Body of pancreas (tissue), 4 donors: ENCODE measurements around the gene SAPCD1.

Source experiments
- CTCF ChIP-seq, 7 experiments: fragments of 450-650 bp in 4 of 7; fragments of 200-600 bp in 3 of 7; sonication (generic) in 3 of 7; IDR thresholded peaks; one replicate each; pipeline ENCODE4 v1.5.1; 2016 to 2019; ENCODE audit warnings: antibody characterized with exemption in 7 of 7
- POLR2A ChIP-seq, 3 donors: fragments of 450-650 bp; IDR thresholded peaks; one replicate each; pipeline ENCODE4 v1.6.1; 2016; ENCODE audit warnings: antibody characterized with exemption in 3 of 3, mild to moderate bottlenecking in 2 of 3

GRCh38 chr6:31749301-31750036 lies 13.0 kb upstream of the SAPCD1 start:
- TF ChIP-seq POLR2A (IDR thresholded peaks at IDR 0.05) (no peak), CTCF (IDR thresholded peaks at IDR 0.05) (no peak)
